Gastrocnemius medialis (tissue), 4 donors: ENCODE results near the gene FHOD3. TPM values are rescaled to one million over a fixed set of nuclear protein-coding genes. Genes with fewer than 3 reads are reported as not detected.

ENCODE experiments used
- ATAC-seq, 2 donors: fragments of 150-250 bp; one replicate each; pipeline ENCODE4 v1.9.1; 2016
- DNase-seq, 2 donors: peaks; one replicate each; pipeline ENCODE4 v3.0.0-alpha.2; 2019
- H3K27ac ChIP-seq, 4 donors: fragments of 200-600 bp; sonication (generic); 1 replicate in 1 of 4; 2 replicates in 3 of 4; pipeline ENCODE4 v1.5.1; 2016 to 2018; ENCODE audit warnings: mild to moderate bottlenecking in 2 of 4, moderate library complexity in 1 of 4
- H3K27me3 ChIP-seq, 3 donors: fragments of 200-600 bp; sonication (generic) in 2 of 3; 1 replicate in 1 of 3; 2 replicates in 2 of 3; pipeline versions ENCODE4 v1.5.1 to v1.6.0; 2016 to 2019; ENCODE audit warnings: mild to moderate bottlenecking in 1 of 3, moderate library complexity in 1 of 3
- H3K36me3 ChIP-seq, 2 donors: fragments of 200-600 bp; sonication (generic) in 1 of 2; one replicate each; pipeline ENCODE4 v1.5.1; 2017 to 2018
- H3K4me1 ChIP-seq, 2 donors: fragments of 200-600 bp; sonication (generic) in 1 of 2; one replicate each; pipeline ENCODE4 v1.5.1; 2016 to 2017; ENCODE audit warnings: mild to moderate bottlenecking in 2 of 2
- H3K4me3 ChIP-seq, 4 donors: fragments of 200-600 bp; sonication (generic) in 3 of 4; 1 replicate in 1 of 4; 2 replicates in 3 of 4; pipeline ENCODE4 v1.5.1; 2016 to 2019; ENCODE audit warnings: mild to moderate bottlenecking in 2 of 4
- H3K9me3 ChIP-seq, 3 donors: fragments of 200-600 bp; sonication (generic) in 2 of 3; 1 replicate in 1 of 3; 2 replicates in 2 of 3; pipeline ENCODE4 v1.5.1; 2016 to 2019
- CTCF ChIP-seq, 5 experiments: fragments of 450-650 bp in 3 of 5; fragments of 200-600 bp in 2 of 5; sonication (generic) in 2 of 5; IDR thresholded peaks in 4 of 5; conservative IDR thresholded peaks in 1 of 5; 1 replicate in 4 of 5; 2 replicates in 1 of 5; pipeline ENCODE4 v1.5.1; 2016 to 2019; ENCODE audit warnings: antibody characterized with exemption in 5 of 5, mild to moderate bottlenecking in 3 of 5, moderate library complexity in 3 of 5
- POLR2A ChIP-seq, 2 donors: fragments of 450-650 bp; IDR thresholded peaks; one replicate each; pipeline ENCODE4 v1.6.1; 2017; ENCODE audit warnings: antibody characterized with exemption in 2 of 2, mild to moderate bottlenecking in 2 of 2, moderate library complexity in 2 of 2
- in situ Hi-C, 4 donors: fragments of 200-750 bp; cut with MboI; loops; one replicate each; pipeline versions ENCODE4 v1.15.0 to v1.8.0; 2017; ENCODE audit warnings: low sequenced_read_pairs in 4 of 4
- intact Hi-C: fragments of 100-400 bp; cut with DNase I; formaldehyde crosslinking; loops from one replicate; pipeline ENCODE4 v1.15.1; 2023; ENCODE audit warnings: low total_unique reads
- total RNA-seq, 4 donors: library from RNA; depleted of rRNA; stranded (reverse); fragments of >200 nt; gene quantifications; one replicate each; pipeline versions ENCODE4 v1.1.0 to v1.2.3, GENCODE V29; 2016

FHOD3 gene
- total RNA-seq, 4 donors from 2014 or later = 10.0 to 32.5 (median 17.0) TPM

GRCh38 chr18:36514778-36515177 lies 217.3 kb downstream of the FHOD3 start:
- no peaks in the 10 kb centered on the region for H3K27me3 ChIP-seq
- DNase-seq (no peak), ATAC-seq (no peak)
- in situ Hi-C loops (no loop called here), intact Hi-C loops (no loop called here)
- TF ChIP-seq CTCF (IDR thresholded peaks at IDR 0.05 in 4 of 5, conservative IDR thresholded peaks at IDR 0.05 in 1 of 5) (no peak), POLR2A (IDR thresholded peaks at IDR 0.05) (no peak)
- H3K27ac ChIP-seq = no peak overlapping the region
- no peaks in the 10 kb centered on the region for H3K9me3 ChIP-seq
- H3K4me1 ChIP-seq = peaks cover 0 to 3% of the 10 kb centered on the region in 2 donors
- H3K36me3 ChIP-seq = no peaks in the 10 kb centered on the region
- H3K4me3 ChIP-seq = no peak overlapping the region

GRCh38 chr18:36516258-36516657 lies 218.7 kb downstream of the FHOD3 start:
- intact Hi-C loops = no loop called here
- ATAC-seq (no peak), DNase-seq (no peak)
- H3K9me3 ChIP-seq = no peaks in the 10 kb centered on the region
- H3K27ac ChIP-seq = no peak overlapping the region
- in situ Hi-C loops = no loop called here
- H3K27me3 ChIP-seq = no peaks in the 10 kb centered on the region
- no peak overlapping the region for H3K4me3 ChIP-seq
- no peaks in the 10 kb centered on the region for H3K36me3 ChIP-seq
- peaks cover 5 to 7% of the 10 kb centered on the region in 2 donors for H3K4me1 ChIP-seq
- TF ChIP-seq POLR2A (IDR thresholded peaks at IDR 0.05) = no peak
- TF ChIP-seq CTCF (IDR thresholded peaks at IDR 0.05 in 4 of 5, conservative IDR thresholded peaks at IDR 0.05 in 1 of 5) = no peak

GRCh38 chr18:36516726-36517125 lies 219.2 kb downstream of the FHOD3 start:
- Histone ChIP-seq H3K4me1 (peaks cover 5 to 7% of the 10 kb centered on the region in 2 donors), H3K36me3 (no peaks in the 10 kb centered on the region), H3K27ac (no peak overlapping the region), H3K4me3 (no peak overlapping the region), H3K9me3 (no peaks in the 10 kb centered on the region), H3K27me3 (no peaks in the 10 kb centered on the region)
- DNase-seq (no peak), ATAC-seq (no peak)
- in situ Hi-C loops = no loop called here
- no peak for TF ChIP-seq CTCF (IDR thresholded peaks at IDR 0.05 in 4 of 5, conservative IDR thresholded peaks at IDR 0.05 in 1 of 5)
- no peak for TF ChIP-seq POLR2A (IDR thresholded peaks at IDR 0.05)
- intact Hi-C loops = no loop called here

- in situ Hi-C loops = no loop called here
- Histone ChIP-seq H3K27ac (no peak overlapping the region), H3K4me3 (no peak overlapping the region), H3K27me3 (no peaks in the 10 kb centered on the region), H3K9me3 (no peaks in the 10 kb centered on the region), H3K36me3 (no peaks in the 10 kb centered on the region), H3K4me1 (peaks cover 10 to 12% of the 10 kb centered on the region in 2 donors)
- DNase-seq (no peak), ATAC-seq (no peak)
- intact Hi-C loops = no loop called here
- no peak for TF ChIP-seq POLR2A (IDR thresholded peaks at IDR 0.05)
Observed at GRCh38 chr18:36518839-36519238, 221.3 kb downstream of the FHOD3 start.

- TF ChIP-seq POLR2A (IDR thresholded peaks at IDR 0.05) (no peak), CTCF (IDR thresholded peaks at IDR 0.05 in 4 of 5, conservative IDR thresholded peaks at IDR 0.05 in 1 of 5) (no peak)
- no peak overlapping the region for H3K4me3 ChIP-seq
- intact Hi-C loops (no loop called here), in situ Hi-C loops (no loop called here)
- peaks cover 10 to 13% of the 10 kb centered on the region in 2 donors for H3K4me1 ChIP-seq
- ATAC-seq (no peak), DNase-seq (no peak)
- no peak overlapping the region for H3K27ac ChIP-seq
- H3K9me3 ChIP-seq = no peaks in the 10 kb centered on the region
- H3K27me3 ChIP-seq = no peaks in the 10 kb centered on the region
- H3K36me3 ChIP-seq = no peaks in the 10 kb centered on the region
Observed at GRCh38 chr18:36519358-36519757, 221.8 kb downstream of the FHOD3 start.
